ENCODE measurements around the gene GPX1.
A peak's percentile ranks its signal among the peaks of the same experiment; 100 is the strongest.
"Not testable (repeated sequence)": the region's sequence is repeated elsewhere in the genome, so short reads cannot be mapped to it uniquely, and the experiment has no call there.

Gene GPX1
- 4.3 to 8.2 reads per million in 2 donors for total RNA-seq

GRCh38 chr3:49358217-49358883, at the start of gene GPX1:
Gene GPX1 (minus strand): TSS chr3:49358353. CDS start chr3:49358278, 75 bp downstream.
- DNase-seq: peak; percentile 60

- DNase-seq: no peak
These were observed 48.7 kb upstream of the GPX1 start for GRCh38 chr3:49406571-49407565.

DNA sequence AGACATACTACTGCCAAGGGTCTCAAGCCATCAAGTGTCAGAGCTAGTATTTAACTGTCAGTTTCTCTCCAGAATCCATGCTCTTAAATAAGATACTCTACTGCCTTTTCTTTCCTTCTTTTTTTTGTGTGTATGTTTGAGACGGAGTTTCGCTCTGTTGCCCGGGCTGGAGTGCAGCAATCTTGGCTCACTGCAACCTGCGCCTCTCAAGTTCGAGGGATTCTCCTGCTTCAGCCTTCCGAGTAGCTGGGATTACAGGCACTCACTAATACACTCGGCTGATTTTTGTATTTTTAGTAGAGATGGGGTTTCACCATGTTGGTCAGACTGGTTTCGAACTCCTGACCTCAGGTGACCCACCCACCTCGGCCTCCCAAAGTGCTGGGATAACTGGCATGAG, 47.4 kb upstream of the GPX1 start:
- not testable (repeated sequence) for DNase-seq

DNA sequence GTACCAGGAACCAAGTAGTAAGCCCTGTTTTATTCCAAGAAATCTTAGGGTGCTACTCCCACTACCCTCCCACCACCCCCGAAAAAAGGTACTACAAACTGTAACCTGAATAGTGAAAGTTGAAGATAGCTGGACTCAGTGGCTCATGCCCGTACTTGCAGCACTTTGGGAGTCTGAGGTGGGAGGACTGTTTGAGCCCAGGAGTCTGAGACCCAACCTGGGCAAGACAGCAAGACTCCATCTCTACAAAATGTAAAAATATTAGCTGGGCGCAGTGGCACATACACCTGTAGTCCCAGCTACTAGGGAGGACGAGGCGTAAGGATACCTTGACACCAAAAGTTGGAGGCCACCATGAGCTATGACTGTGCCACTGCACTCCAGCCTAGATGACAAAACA, 45.7 kb upstream of the GPX1 start:
- no peak for DNase-seq

DNA sequence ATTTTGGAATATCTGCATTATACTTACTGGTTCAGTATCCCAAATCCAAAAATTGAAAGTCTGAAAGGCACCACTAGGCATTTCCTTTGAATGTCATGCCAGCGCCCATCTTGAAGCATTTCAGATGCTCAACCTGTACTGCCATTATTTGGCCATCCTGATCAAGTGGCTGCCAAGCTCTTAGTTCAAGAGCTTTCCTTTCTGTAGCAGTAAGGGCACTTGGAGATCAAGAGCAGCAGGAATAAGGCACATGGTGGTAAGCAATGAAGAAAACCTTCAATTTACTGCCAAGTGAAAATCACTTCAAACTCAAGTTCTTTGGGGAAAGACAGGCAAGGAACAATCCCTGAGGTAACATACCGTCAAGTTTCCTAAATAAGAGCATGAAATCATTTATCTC, 43.6 kb upstream of the GPX1 start:
- DNase-seq: no peak

GRCh38 chr3:49399461-49399860, 41.3 kb upstream of the GPX1 start:
- DNase-seq: no peak

DNA sequence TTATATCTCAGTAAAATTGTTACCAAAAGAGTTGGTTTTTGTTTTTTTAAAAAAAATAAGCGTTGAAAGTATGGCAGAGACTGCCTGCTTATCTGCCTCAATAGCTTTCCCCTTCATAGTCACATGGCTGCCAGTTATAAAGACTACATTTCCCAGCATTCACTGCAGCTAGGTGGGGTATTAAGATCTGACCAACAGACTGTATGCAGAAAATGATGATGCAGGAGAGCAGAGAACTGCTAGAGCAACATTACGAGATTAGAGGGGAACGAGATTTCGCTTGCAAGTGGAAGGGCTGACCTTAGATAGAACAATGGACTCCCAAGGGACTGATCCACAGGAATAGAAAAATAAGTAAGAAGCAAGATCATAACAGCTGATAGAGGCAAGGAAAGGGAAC, 39.3 kb upstream of the GPX1 start:
- no peak for DNase-seq

DNA sequence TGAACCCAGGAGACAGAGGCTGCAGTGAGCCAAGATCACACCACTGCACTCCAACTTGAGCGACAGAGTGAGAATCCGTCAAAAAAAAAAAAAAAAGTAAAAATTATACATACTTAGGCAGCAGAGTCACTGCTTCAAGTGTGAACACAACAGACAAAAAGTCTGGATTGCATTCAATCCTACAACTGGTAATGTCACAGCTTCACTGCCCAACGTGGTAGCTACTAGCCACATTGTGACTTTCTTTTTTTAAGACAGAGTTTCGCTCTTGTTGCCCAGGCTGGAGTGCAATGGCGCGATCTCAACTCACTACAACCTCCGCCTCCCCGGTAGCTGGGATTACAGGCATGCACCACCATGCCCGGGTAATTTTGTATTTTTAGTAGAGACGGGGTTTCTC, 33.2 kb upstream of the GPX1 start:
- DNase-seq: not testable (repeated sequence)

DNA sequence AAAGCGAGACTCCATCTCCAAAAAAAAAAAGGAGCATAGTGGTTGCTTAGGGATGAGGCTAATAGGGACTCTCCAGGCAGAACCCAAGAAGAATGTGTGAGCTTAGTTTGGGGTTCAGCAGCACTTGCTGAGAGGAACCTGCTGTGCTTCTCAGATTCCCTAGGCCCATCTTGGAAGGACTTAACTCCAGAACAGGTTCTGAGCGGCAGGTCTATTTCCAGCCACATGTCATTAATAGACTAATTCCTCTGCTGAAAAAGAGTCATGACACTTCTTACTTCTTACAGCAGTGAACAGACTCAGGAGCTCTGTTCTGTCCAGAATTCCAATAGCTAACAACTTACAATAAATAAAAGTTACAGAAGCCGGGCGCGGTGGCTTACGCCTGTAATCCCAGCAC, 31.1 kb upstream of the GPX1 start:
- no peak for DNase-seq

GRCh38 chr3:49388289-49388820, 30.2 kb upstream of the GPX1 start:
- DNase-seq: no peak

DNA sequence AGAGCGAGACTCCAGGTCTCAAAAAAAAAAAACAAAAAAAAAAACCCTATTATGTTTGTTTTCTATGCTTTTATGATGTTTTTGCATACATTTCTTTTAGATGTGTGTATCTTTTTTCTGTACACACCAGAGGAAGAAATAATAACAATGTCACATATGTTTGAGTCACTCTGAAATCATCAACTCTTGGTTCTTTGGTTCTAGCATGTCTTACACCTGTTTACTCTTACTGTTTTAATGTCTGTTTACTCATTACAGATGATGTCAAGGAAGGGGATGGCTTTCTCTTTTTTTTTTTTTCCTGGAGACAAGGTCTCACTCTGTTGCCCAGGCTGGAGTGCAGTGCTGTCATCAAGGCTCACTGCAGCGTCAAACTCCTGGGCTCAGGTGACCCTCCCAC, 29.6 kb upstream of the GPX1 start:
- no peak for DNase-seq

DNA sequence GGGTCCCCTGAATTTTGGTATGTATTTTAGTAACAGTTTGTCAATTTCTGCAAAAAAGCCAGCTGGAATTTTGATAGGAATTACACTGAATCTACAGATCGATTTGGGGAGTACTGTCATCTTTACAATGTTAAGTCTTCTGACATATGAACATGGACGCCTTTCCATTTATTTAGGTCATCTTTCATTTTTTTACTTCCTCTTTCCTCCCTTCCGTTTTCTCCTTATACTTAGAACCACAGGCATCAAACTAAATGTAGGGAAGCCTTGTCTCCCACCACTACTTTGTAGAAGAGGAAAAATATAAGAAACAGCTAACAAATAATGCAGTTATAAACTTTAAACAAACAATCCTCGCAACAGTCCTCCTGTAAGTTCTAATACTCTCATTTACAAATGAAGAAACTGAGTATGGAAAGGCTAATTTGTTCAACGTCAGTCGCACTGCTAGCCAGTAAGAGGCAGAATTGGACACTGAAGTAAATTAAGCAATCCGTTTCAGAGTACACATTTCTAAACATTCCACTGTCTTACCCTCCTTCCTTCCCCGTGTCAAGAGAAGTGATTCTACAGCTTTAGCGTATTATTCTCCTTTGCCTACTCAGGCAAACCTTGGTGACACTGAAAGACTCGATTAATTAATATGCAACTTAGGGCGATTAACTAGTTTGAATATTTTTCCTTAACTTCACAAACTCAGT, 28.1 kb upstream of the GPX1 start:
- no peak for DNase-seq

- no peak for DNase-seq
These were observed 27.5 kb upstream of the GPX1 start for GRCh38 chr3:49385617-49386016.

DNA sequence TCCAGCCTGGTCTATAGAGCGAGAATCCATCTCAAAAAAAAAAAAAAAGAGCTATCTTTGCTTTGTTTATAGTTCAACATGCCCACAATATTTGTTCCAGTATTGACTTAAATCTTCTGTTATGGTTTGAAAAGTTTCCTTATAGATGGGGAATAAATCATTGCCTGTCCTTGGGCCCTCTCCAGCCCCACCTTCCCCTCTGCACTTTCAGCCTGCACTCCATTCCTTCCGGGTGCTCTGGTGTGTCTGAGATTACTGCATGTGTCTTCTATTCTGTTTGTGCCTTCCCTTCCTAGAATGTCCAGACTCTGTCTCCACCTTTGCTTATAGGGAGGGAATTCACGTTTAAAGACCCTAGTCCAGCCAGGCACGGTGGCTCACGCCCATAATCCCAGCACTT, 25.2 kb upstream of the GPX1 start:
- DNase-seq: no peak

DNA sequence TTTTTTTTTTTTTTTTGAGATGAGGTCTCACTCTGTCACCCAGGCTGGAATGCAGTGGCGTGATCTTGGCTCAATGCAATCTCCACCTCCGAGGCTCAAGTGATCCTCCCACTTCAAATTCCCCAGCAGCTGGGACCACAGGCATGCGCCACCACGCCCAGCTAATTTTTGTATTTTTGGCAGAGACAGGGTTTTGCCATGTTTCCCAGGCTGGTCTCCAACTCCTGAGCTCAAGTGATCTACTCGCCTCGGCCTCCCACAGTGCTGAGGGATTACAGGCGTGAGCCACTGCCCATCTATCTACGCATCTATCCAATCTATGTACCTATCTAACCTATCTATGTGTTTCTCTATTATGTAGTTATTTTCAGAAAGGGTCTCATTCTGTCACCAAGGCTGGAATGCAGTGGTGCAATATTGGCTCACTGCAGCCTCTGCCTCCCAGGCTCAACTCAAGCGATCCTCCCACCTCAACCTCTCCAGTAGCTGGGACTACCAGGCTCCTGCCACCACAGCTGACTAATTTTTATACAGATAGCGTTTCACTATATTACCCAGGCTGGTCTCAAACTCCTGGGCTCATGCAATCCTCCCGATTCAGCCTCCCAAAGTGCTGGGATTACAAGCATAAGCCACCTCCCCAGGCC, 20.2 kb upstream of the GPX1 start:
- DNase-seq: no peak

GRCh38 chr3:49377483-49377882, 19.3 kb upstream of the GPX1 start:
- DNase-seq: no peak

GRCh38 chr3:49371946-49372345, 13.8 kb upstream of the GPX1 start:
- no peak for DNase-seq

DNA sequence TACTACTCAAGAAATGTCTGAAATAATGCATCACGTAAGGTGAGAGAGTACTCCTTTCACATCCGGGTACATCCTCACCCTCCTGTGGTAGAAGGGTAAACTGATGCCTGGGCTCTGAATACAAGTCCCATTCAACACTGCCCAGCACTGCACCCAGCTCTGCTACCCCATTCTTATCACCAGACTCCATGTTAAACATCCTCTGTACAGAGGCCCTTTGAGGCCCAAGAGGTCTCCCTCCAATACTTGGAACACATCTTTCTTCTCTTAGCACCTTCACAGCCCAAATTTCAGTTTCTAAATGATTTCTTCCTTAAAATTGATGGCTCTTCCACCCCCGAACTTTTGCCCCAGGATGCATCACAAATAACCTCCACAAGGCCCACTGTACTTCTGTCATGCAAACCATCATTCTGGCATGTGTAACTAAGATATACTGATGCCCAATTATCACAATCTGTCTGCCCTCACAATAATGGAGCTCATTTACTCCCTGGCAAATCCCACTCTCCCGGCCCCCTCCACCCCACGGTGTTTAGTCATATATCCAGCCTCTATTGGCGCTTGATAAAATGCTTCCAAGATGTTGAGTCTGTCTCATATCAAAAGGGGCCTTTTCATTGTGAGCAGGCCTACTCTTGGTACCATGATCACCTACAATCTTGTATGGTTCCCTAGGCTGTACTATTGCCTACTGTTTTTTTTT, 12.6 kb upstream of the GPX1 start:
- DNase-seq: no peak

GRCh38 chr3:49362561-49362960, 4.4 kb upstream of the GPX1 start:
- no peak for DNase-seq

GRCh38 chr3:49359623-49360022, 1.5 kb upstream of the GPX1 start:
- no peak for DNase-seq

DNA sequence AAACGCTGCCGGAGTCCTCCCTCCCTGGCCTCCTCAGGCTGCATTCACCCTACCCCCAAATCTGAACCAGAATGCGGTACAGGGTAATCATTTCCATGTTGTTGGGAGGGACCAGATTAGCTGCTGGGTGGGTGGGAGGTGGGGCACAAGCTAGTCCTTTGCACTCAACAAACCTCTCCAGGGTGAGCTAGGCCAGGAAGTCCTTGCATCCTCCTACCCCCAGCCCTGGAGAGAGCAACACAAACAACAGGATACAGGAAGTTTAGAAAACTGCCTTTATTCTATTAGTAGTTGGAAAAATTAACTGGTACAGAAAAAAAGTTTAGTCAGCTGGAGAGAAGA, 702 bp upstream of the GPX1 start:
- DNase-seq: no peak

All from T-helper 9 cell (primary cell).